HepG2 (cell line): ENCODE results near the gene GTF2A2. TPM values are rescaled to one million over a fixed set of nuclear protein-coding genes. Genes with fewer than 3 reads are reported as not detected.

ENCODE experiments used
- ASH2L ChIP-seq: fragments of 300-600, 200-600 bp; sonication (generic); IDR thresholded peaks from 2 replicates; pipeline ENCODE4 v1.7.0; 2017; ENCODE audit warnings: low read depth, mild to moderate bottlenecking, moderate library complexity, mixed read lengths, low read length; ENCODE audit not compliant: insufficient read length
- DPF2 ChIP-seq: sonication (generic); formaldehyde crosslinking; IDR thresholded peaks from 2 replicates; pipeline ENCODE4 v1.4.0; 2020; ENCODE audit warnings: mild to moderate bottlenecking, low read depth, missing genetic modification reagents, borderline replicate concordance
- EP300 ChIP-seq, 3 experiments: sonication (generic) in 1 of 3; formaldehyde crosslinking in 1 of 3; IDR thresholded peaks; 2 replicates each; pipeline versions ENCODE4 v1.5.1 to v1.6.1; 2011 to 2020; ENCODE audit warnings: low read depth in 2 of 3, low read length in 2 of 3, borderline replicate concordance in 1 of 3, improper control_type of control experiment in 1 of 3, mild to moderate bottlenecking in 1 of 3, missing genetic modification reagents in 1 of 3, moderate library complexity in 1 of 3
- FOSL2 ChIP-seq: sonication (generic); formaldehyde crosslinking; IDR thresholded peaks from 2 replicates; pipeline ENCODE4 v1.4.0; 2020; ENCODE audit warnings: missing genetic modification reagents
- GLI4 ChIP-seq: sonication (generic); formaldehyde crosslinking; IDR thresholded peaks from 2 replicates; pipeline ENCODE4 v1.5.1; 2020; ENCODE audit warnings: missing genetic modification reagents, mild to moderate bottlenecking, moderate library complexity, borderline replicate concordance
- HDAC2 ChIP-seq: sonication (generic); formaldehyde crosslinking; IDR thresholded peaks from 2 replicates; pipeline ENCODE4 v1.4.0; 2020; ENCODE audit warnings: missing genetic modification reagents
- HES4 ChIP-seq: sonication (generic); formaldehyde crosslinking; IDR thresholded peaks from 2 replicates; pipeline ENCODE4 v1.9.0; 2021; ENCODE audit warnings: mild to moderate bottlenecking, missing genetic modification reagents, borderline replicate concordance
- MED1 ChIP-seq: sonication (generic); formaldehyde crosslinking; IDR thresholded peaks from 2 replicates; pipeline ENCODE4 v1.4.0; 2020; ENCODE audit warnings: missing genetic modification reagents
- NCOA2 ChIP-seq: sonication (generic); formaldehyde crosslinking; IDR thresholded peaks from 2 replicates; pipeline ENCODE4 v1.8.0; 2022; ENCODE audit warnings: inconsistent platforms
- SAP130 ChIP-seq: IDR thresholded peaks from 2 replicates; pipeline ENCODE4 v1.6.1; 2016; ENCODE audit warnings: low read depth
- SOX13 ChIP-seq, 3 experiments: fragments of 450-650 bp in 1 of 3; sonication (generic) in 1 of 3; formaldehyde crosslinking in 1 of 3; IDR thresholded peaks in 2 of 3; conservative IDR thresholded peaks in 1 of 3; 2 replicates each; pipeline versions ENCODE4 v1.5.0 to v1.6.1; 2016 to 2020; ENCODE audit warnings: antibody characterized with exemption in 1 of 3, mild to moderate bottlenecking in 1 of 3, missing compliant biosample characterization in 1 of 3, missing genetic modification reagents in 1 of 3, moderate library complexity in 1 of 3
- SOX5 ChIP-seq: IDR thresholded peaks from 2 replicates; pipeline ENCODE4 v1.6.1; 2016; ENCODE audit warnings: borderline replicate concordance
- ZNF136 ChIP-seq: sonication (generic); formaldehyde crosslinking; IDR thresholded peaks from 2 replicates; pipeline ENCODE4 v1.8.1; 2022; ENCODE audit warnings: low read depth, mild to moderate bottlenecking, moderate library complexity, missing genetic modification reagents
- ZNF547 ChIP-seq: sonication (generic); formaldehyde crosslinking; IDR thresholded peaks from 2 replicates; pipeline ENCODE4 v1.5.1; 2020; ENCODE audit warnings: mild to moderate bottlenecking, missing genetic modification reagents
- polyA plus RNA-seq, 8 experiments: library from polyadenylated mRNA; depleted of rRNA in 3 of 8; stranded (reverse) in 7 of 8; unstranded in 1 of 8; fragments of >200 nt; fragmentation: Illumina TruSeq in 4 of 8; extraction: Trizol in 4 of 8; gene quantifications; 2 replicates each; pipeline versions ENCODE4 v1.2.1 to v1.2.3, GENCODE V29; 2011 to 2016; ENCODE audit warnings: low read depth in 4 of 8, missing spikeins in 1 of 8, mixed read lengths in 1 of 8; ENCODE audit not compliant: insufficient read depth in 1 of 8
- total RNA-seq, 5 experiments: library from RNA; depleted of rRNA; stranded (reverse); fragments of >200 nt; fragmentation: Illumina TruSeq; extraction: Trizol; gene quantifications; 2 replicates each; pipeline ENCODE4 v1.2.3, GENCODE V29; 2016; ENCODE audit warnings: low read depth in 1 of 5
- TF ChIP-seq, protein P1 (sequence below): IDR thresholded peaks from 2 replicates; pipeline ENCODE4 v1.4.0; 2020; ENCODE audit warnings: mild to moderate bottlenecking, missing genetic modification reagents
- TF ChIP-seq, protein P2 (sequence below): sonication (generic); formaldehyde crosslinking; IDR thresholded peaks from 2 replicates; pipeline ENCODE4 v1.4.0; 2020; ENCODE audit warnings: missing genetic modification reagents
- TF ChIP-seq, protein P3 (sequence below): sonication (generic); formaldehyde crosslinking; IDR thresholded peaks from 2 replicates; pipeline ENCODE4 v1.5.0; 2020; ENCODE audit warnings: mild to moderate bottlenecking, missing genetic modification reagents, borderline replicate concordance
- TF ChIP-seq, protein P4 (sequence below): sonication (generic); formaldehyde crosslinking; IDR thresholded peaks from 2 replicates; pipeline ENCODE4 v1.8.0; 2022; ENCODE audit warnings: mild to moderate bottlenecking, missing genetic modification reagents, moderate library complexity
- TF ChIP-seq, protein P5 (sequence below): sonication (generic); formaldehyde crosslinking; IDR thresholded peaks from 2 replicates; pipeline ENCODE4 v1.4.0; 2020; ENCODE audit warnings: missing genetic modification reagents

Gene GTF2A2
- total and polyA plus RNA-seq, 2 of the 13 experiments (the other 11 are each of a cell fraction or from before 2014, with no cell fraction given): 24.4 to 106 TPM

DNA sequence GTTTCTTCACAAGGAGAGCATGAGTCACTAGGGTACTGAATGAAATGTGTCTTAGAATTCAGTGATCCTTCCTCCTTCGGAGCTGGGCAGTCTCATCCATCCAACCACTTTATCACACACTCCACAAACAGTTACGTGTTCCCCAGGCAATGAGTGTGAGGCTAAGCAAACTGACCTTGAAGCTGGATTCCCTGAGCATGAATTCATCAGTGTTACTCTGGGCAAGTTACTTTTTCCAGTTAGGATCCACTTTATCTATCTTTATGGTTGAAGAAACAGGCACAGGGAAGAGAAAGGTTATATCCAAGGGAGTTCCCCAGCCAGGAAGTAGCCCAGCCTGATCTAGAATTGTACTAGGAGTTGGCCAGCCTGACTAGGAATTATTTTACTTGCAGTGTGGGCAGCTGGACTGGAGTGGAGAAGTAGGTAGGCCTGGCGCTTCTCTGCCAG, 62.8 kb downstream of the GTF2A2 start (continued):
- TF ChIP-seq, protein P1, sequence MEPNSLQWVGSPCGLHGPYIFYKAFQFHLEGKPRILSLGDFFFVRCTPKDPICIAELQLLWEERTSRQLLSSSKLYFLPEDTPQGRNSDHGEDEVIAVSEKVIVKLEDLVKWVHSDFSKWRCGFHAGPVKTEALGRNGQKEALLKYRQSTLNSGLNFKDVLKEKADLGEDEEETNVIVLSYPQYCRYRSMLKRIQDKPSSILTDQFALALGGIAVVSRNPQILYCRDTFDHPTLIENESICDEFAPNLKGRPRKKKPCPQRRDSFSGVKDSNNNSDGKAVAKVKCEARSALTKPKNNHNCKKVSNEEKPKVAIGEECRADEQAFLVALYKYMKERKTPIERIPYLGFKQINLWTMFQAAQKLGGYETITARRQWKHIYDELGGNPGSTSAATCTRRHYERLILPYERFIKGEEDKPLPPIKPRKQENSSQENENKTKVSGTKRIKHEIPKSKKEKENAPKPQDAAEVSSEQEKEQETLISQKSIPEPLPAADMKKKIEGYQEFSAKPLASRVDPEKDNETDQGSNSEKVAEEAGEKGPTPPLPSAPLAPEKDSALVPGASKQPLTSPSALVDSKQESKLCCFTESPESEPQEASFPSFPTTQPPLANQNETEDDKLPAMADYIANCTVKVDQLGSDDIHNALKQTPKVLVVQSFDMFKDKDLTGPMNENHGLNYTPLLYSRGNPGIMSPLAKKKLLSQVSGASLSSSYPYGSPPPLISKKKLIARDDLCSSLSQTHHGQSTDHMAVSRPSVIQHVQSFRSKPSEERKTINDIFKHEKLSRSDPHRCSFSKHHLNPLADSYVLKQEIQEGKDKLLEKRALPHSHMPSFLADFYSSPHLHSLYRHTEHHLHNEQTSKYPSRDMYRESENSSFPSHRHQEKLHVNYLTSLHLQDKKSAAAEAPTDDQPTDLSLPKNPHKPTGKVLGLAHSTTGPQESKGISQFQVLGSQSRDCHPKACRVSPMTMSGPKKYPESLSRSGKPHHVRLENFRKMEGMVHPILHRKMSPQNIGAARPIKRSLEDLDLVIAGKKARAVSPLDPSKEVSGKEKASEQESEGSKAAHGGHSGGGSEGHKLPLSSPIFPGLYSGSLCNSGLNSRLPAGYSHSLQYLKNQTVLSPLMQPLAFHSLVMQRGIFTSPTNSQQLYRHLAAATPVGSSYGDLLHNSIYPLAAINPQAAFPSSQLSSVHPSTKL: peak; percentile 74
- 0 out of 2 replicates have a peak, but pooled peaks have one; percentile 10 for TF ChIP-seq MED1 (CRISPR knock-in tag)
- no peak for TF ChIP-seq SOX13 (IDR thresholded peaks at IDR 0.05)
- TF ChIP-seq SOX13 (CRISPR knock-in tag; conservative IDR thresholded peaks at IDR 0.05 in 1 of 2, IDR thresholded peaks at IDR 0.05 in 1 of 2): peak in 1 of 2 experiments; percentile 63; a peak in 1 of 4 replicates
- 0 out of 2 replicates have a peak, but pooled peaks have one; percentile 33 for TF ChIP-seq DPF2 (CRISPR knock-in tag)
- TF ChIP-seq NCOA2 (CRISPR knock-in tag): peak; percentile 31; the same call in 1 of the 2 replicates
- TF ChIP-seq FOSL2 (CRISPR knock-in tag): peak; percentile 83
- peak; percentile 70 for TF ChIP-seq HDAC2 (CRISPR knock-in tag)
- peak in 1 of 2 experiments; percentile 41; a peak in 1 of 4 replicates for TF ChIP-seq EP300 (IDR thresholded peaks at IDR 0.05; ENCODE audit: low read depth in 2 of 2, low read length in 2 of 2)
- no peak for TF ChIP-seq EP300 (CRISPR knock-in tag; IDR thresholded peaks at IDR 0.05; ENCODE audit: borderline replicate concordance)
- TF ChIP-seq GLI4 (CRISPR knock-in tag): 0 out of 2 replicates have a peak, but pooled peaks have one; percentile 51
- TF ChIP-seq SOX5 (CRISPR knock-in tag): no peak
- TF ChIP-seq SAP130: peak; percentile 31; the same call in 1 of the 2 replicates
- TF ChIP-seq ZNF547 (CRISPR knock-in tag): 0 out of 2 replicates have a peak, but pooled peaks have one; percentile 34
- TF ChIP-seq, protein P2, sequence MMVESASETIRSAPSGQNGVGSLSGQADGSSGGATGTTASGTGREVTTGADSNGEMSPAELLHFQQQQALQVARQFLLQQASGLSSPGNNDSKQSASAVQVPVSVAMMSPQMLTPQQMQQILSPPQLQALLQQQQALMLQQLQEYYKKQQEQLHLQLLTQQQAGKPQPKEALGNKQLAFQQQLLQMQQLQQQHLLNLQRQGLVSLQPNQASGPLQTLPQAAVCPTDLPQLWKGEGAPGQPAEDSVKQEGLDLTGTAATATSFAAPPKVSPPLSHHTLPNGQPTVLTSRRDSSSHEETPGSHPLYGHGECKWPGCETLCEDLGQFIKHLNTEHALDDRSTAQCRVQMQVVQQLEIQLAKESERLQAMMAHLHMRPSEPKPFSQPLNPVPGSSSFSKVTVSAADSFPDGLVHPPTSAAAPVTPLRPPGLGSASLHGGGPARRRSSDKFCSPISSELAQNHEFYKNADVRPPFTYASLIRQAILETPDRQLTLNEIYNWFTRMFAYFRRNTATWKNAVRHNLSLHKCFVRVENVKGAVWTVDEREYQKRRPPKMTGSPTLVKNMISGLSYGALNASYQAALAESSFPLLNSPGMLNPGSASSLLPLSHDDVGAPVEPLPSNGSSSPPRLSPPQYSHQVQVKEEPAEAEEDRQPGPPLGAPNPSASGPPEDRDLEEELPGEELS: 0 out of 2 replicates have a peak, but pooled peaks have one; percentile 38
- TF ChIP-seq ASH2L: peak; percentile 16
- TF ChIP-seq, protein P3, sequence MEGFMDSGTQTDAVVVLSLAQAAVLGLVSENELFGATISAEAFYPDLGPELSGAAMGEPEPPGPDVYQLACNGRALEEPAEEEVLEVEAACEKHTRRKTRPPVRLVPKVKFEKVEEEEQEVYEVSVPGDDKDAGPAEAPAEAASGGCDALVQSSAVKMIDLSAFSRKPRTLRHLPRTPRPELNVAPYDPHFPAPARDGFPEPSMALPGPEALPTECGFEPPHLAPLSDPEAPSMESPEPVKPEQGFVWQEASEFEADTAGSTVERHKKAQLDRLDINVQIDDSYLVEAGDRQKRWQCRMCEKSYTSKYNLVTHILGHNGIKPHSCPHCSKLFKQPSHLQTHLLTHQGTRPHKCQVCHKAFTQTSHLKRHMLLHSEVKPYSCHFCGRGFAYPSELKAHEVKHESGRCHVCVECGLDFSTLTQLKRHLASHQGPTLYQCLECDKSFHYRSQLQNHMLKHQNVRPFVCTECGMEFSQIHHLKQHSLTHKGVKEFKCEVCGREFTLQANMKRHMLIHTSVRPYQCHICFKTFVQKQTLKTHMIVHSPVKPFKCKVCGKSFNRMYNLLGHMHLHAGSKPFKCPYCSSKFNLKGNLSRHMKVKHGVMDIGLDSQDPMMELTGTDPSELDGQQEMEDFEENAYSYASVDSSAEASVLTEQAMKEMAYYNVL (CRISPR knock-in tag): peak; percentile 92
- TF ChIP-seq, protein P4, sequence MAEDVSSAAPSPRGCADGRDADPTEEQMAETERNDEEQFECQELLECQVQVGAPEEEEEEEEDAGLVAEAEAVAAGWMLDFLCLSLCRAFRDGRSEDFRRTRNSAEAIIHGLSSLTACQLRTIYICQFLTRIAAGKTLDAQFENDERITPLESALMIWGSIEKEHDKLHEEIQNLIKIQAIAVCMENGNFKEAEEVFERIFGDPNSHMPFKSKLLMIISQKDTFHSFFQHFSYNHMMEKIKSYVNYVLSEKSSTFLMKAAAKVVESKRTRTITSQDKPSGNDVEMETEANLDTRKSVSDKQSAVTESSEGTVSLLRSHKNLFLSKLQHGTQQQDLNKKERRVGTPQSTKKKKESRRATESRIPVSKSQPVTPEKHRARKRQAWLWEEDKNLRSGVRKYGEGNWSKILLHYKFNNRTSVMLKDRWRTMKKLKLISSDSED: no peak
- TF ChIP-seq ZNF136: no peak
- TF ChIP-seq, protein P5, sequence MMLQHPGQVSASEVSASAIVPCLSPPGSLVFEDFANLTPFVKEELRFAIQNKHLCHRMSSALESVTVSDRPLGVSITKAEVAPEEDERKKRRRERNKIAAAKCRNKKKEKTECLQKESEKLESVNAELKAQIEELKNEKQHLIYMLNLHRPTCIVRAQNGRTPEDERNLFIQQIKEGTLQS (CRISPR knock-in tag): peak; percentile 84
- no peak for TF ChIP-seq HES4
